HepG2 (cell line): ENCODE data around the gene CAPN11. TPM values are rescaled to one million over a fixed set of nuclear protein-coding genes. Genes with fewer than 3 reads are reported as not detected.
A peak's percentile ranks its signal among the peaks of the same experiment; 100 is the strongest.

Experiments used
- AGO2 ChIP-seq: fragments of 200-400 bp; formaldehyde crosslinking; optimal IDR thresholded peaks from 2 replicates; pipeline ENCODE3; 2017; ENCODE audit warnings: mild to moderate bottlenecking, low read depth, low read length, moderate library complexity
- ATF7 ChIP-seq, 2 experiments: fragments of 450-650 bp in 1 of 2; sonication (generic) in 1 of 2; formaldehyde crosslinking in 1 of 2; IDR thresholded peaks; 2 replicates each; pipeline versions ENCODE4 v1.4.0 to v1.6.1; 2016 to 2020; ENCODE audit warnings: antibody characterized with exemption in 1 of 2, mild to moderate bottlenecking in 1 of 2, missing genetic modification reagents in 1 of 2
- BRD4 ChIP-seq: sonication (generic); formaldehyde crosslinking; IDR thresholded peaks from 2 replicates; pipeline ENCODE4 v1.4.0; 2020; ENCODE audit warnings: missing genetic modification reagents
- GZF1 ChIP-seq: sonication (generic); formaldehyde crosslinking; IDR thresholded peaks from 2 replicates; pipeline ENCODE4 v1.5.1; 2020; ENCODE audit warnings: mild to moderate bottlenecking, missing genetic modification reagents
- MEIS1 ChIP-seq: sonication (generic); formaldehyde crosslinking; IDR thresholded peaks from 2 replicates; pipeline ENCODE4 v1.9.0; 2021; ENCODE audit warnings: mild to moderate bottlenecking, missing genetic modification reagents, moderate library complexity, borderline replicate concordance
- MZF1 ChIP-seq: sonication (generic); formaldehyde crosslinking; IDR thresholded peaks from 2 replicates; pipeline ENCODE4 v1.8.1; 2023; ENCODE audit warnings: mild to moderate bottlenecking, missing genetic modification reagents, borderline replicate concordance
- PHF8 ChIP-seq: sonication (generic); formaldehyde crosslinking; IDR thresholded peaks from 2 replicates; pipeline ENCODE4 v1.5.0; 2020; ENCODE audit warnings: missing genetic modification reagents
- TARDBP ChIP-seq: sonication (generic); formaldehyde crosslinking; IDR thresholded peaks from 2 replicates; pipeline ENCODE4 v1.8.0; 2022; ENCODE audit warnings: mild to moderate bottlenecking, missing genetic modification reagents
- ZNF17 ChIP-seq: sonication (generic); formaldehyde crosslinking; IDR thresholded peaks from 2 replicates; pipeline ENCODE4 v1.5.0; 2020; ENCODE audit warnings: mild to moderate bottlenecking, missing genetic modification reagents
- ZNF180 ChIP-seq: sonication (generic); formaldehyde crosslinking; IDR thresholded peaks from 2 replicates; pipeline ENCODE4 v1.4.0; 2020; ENCODE audit warnings: low read depth, missing genetic modification reagents, borderline replicate concordance
- ZNF354B ChIP-seq: sonication (generic); formaldehyde crosslinking; IDR thresholded peaks from 2 replicates; pipeline ENCODE4 v1.8.0; 2022; ENCODE audit warnings: mild to moderate bottlenecking, missing genetic modification reagents
- ZNF441 ChIP-seq: sonication (generic); formaldehyde crosslinking; IDR thresholded peaks from 2 replicates; pipeline ENCODE4 v1.7.0; 2021; ENCODE audit warnings: missing genetic modification reagents, borderline replicate concordance
- ZNF607 ChIP-seq: sonication (generic); formaldehyde crosslinking; IDR thresholded peaks from 2 replicates; pipeline ENCODE4 v1.5.1; 2020; ENCODE audit warnings: missing genetic modification reagents, mild to moderate bottlenecking, borderline replicate concordance
- ZNF792 ChIP-seq: IDR thresholded peaks from 2 replicates; pipeline ENCODE4 v1.6.1; 2016
- polyA plus RNA-seq, 8 experiments: library from polyadenylated mRNA; depleted of rRNA in 3 of 8; stranded (reverse) in 7 of 8; unstranded in 1 of 8; fragments of >200 nt; fragmentation: Illumina TruSeq in 4 of 8; extraction: Trizol in 4 of 8; gene quantifications; 2 replicates each; pipeline versions ENCODE4 v1.2.1 to v1.2.3, GENCODE V29; 2011 to 2016; ENCODE audit warnings: low read depth in 4 of 8, missing spikeins in 1 of 8, mixed read lengths in 1 of 8; ENCODE audit not compliant: insufficient read depth in 1 of 8
- total RNA-seq, 5 experiments: library from RNA; depleted of rRNA; stranded (reverse); fragments of >200 nt; fragmentation: Illumina TruSeq; extraction: Trizol; gene quantifications; 2 replicates each; pipeline ENCODE4 v1.2.3, GENCODE V29; 2016; ENCODE audit warnings: low read depth in 1 of 5
- TF ChIP-seq, protein P1 (sequence below): sonication (generic); formaldehyde crosslinking; IDR thresholded peaks from 2 replicates; pipeline ENCODE4 v1.5.0; 2020; ENCODE audit warnings: missing genetic modification reagents
- TF ChIP-seq, protein P2 (sequence below): sonication (generic); formaldehyde crosslinking; IDR thresholded peaks from 2 replicates; pipeline ENCODE4 v1.8.1; 2023; ENCODE audit warnings: mild to moderate bottlenecking, missing genetic modification reagents
- TF ChIP-seq, protein P3 (sequence below): sonication (generic); formaldehyde crosslinking; IDR thresholded peaks from 2 replicates; pipeline ENCODE4 v1.8.1; 2023; ENCODE audit warnings: mild to moderate bottlenecking, missing genetic modification reagents, borderline replicate concordance
- TF ChIP-seq, protein P4 (sequence below): sonication (generic); formaldehyde crosslinking; IDR thresholded peaks from 2 replicates; pipeline ENCODE4 v1.5.1; 2020; ENCODE audit warnings: mild to moderate bottlenecking, missing genetic modification reagents, moderate library complexity
- TF ChIP-seq, protein P5 (sequence below): sonication (generic); formaldehyde crosslinking; IDR thresholded peaks from 2 replicates; pipeline ENCODE4 v1.5.0; 2020; ENCODE audit warnings: missing genetic modification reagents
- TF ChIP-seq, protein P6 (sequence below): sonication (generic); formaldehyde crosslinking; IDR thresholded peaks from 2 replicates; pipeline ENCODE4 v1.4.0; 2020; ENCODE audit warnings: missing genetic modification reagents

The CAPN11 gene
- total and polyA plus RNA-seq, 2 of the 13 experiments (the other 11 are each of a cell fraction or from before 2014, with no cell fraction given), result 0.07 to 0.11 TPM

DNA sequence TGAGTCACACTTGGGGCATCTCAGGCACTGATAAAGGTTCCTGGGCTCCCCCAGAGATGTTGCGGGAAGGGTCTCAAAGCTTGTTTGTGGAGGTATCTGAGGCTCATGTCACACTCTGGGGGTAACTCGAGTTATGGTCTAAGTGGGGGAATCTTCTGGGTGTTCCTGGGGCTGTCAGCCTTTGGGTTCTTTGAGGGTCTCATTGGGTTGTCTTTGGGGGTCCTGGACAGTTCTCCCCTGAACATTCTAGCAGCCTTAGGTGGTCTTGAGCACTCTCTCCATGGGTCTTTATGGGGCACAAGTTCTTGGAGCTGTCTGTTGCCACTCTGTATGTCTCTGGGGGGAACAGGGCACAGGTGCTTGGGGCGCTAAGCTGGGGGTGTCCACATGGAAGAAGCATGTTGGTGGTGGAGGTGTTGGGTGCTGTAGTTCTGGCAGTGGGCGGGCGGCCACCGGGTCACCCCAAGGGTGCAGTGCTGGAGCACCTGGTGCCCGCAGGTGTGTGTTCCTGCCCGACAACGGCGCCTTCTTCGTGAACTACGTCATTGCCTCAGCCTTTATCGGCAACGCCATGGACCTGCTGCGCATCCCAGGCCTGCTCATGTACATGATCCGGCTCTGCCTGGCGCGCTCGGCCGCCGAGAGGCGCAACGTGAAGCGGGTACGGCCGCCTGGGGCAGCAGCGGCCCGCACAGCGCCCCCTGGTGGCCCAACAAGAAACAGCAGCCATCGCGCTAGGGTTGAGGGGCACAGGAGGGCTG is 7.1 kb upstream of the CAPN11 start (continued):
- TF ChIP-seq, protein P1, sequence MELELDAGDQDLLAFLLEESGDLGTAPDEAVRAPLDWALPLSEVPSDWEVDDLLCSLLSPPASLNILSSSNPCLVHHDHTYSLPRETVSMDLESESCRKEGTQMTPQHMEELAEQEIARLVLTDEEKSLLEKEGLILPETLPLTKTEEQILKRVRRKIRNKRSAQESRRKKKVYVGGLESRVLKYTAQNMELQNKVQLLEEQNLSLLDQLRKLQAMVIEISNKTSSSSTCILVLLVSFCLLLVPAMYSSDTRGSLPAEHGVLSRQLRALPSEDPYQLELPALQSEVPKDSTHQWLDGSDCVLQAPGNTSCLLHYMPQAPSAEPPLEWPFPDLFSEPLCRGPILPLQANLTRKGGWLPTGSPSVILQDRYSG (CRISPR knock-in tag), result no peak
- TF ChIP-seq ATF7 (IDR thresholded peaks at IDR 0.05), result no peak
- TF ChIP-seq ATF7 (CRISPR knock-in tag; IDR thresholded peaks at IDR 0.05), result 0 out of 2 replicates have a peak, but pooled peaks have one; percentile 37
- peak; percentile 45; the same call in 1 of the 2 replicates for TF ChIP-seq ZNF792 (CRISPR knock-in tag)
- TF ChIP-seq PHF8, result no peak
- TF ChIP-seq ZNF180, result no peak
- TF ChIP-seq, protein P2, sequence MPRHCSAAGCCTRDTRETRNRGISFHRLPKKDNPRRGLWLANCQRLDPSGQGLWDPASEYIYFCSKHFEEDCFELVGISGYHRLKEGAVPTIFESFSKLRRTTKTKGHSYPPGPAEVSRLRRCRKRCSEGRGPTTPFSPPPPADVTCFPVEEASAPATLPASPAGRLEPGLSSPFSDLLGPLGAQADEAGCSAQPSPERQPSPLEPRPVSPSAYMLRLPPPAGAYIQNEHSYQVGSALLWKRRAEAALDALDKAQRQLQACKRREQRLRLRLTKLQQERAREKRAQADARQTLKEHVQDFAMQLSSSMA (CRISPR knock-in tag), result no peak
- TF ChIP-seq ZNF441, result no peak
- TF ChIP-seq ZNF17, result no peak
- 0 out of 2 replicates have a peak, but pooled peaks have one; percentile 45 for TF ChIP-seq ZNF607 (CRISPR knock-in tag)
- TF ChIP-seq ZNF354B, result peak; percentile 89; the same call in 1 of the 2 replicates
- peak; percentile 87 for TF ChIP-seq TARDBP (CRISPR knock-in tag)
- TF ChIP-seq MEIS1, result peak; percentile 32; the same call in 1 of the 2 replicates
- TF ChIP-seq BRD4 (CRISPR knock-in tag), result 0 out of 2 replicates have a peak, but pooled peaks have one; percentile 17
- TF ChIP-seq, protein P3, sequence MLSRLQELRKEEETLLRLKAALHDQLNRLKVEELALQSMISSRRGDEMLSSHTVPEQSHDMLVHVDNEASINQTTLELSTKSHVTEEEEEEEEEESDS (CRISPR knock-in tag), result peak; percentile 67; the same call in 1 of the 2 replicates
- TF ChIP-seq, protein P4, sequence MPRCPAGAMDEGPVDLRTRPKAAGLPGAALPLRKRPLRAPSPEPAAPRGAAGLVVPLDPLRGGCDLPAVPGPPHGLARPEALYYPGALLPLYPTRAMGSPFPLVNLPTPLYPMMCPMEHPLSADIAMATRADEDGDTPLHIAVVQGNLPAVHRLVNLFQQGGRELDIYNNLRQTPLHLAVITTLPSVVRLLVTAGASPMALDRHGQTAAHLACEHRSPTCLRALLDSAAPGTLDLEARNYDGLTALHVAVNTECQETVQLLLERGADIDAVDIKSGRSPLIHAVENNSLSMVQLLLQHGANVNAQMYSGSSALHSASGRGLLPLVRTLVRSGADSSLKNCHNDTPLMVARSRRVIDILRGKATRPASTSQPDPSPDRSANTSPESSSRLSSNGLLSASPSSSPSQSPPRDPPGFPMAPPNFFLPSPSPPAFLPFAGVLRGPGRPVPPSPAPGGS, result 0 out of 2 replicates have a peak, but pooled peaks have one; percentile 42
- no peak for TF ChIP-seq MZF1 (CRISPR knock-in tag)
- TF ChIP-seq, protein P5, sequence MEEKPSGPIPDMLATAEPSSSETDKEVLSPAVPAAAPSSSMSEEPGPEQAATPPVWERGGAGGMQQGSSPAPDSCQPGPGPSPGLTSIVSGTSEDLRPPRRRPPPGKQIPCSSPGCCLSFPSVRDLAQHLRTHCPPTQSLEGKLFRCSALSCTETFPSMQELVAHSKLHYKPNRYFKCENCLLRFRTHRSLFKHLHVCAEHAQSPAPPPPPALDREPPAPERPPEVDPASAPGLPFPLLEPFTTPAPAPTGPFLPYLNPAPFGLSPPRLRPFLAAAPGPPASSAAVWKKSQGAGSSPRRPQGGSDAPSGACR (CRISPR knock-in tag), result 0 out of 2 replicates have a peak, but pooled peaks have one; percentile 27
- TF ChIP-seq GZF1 (CRISPR knock-in tag), result no peak
- TF ChIP-seq, protein P6, sequence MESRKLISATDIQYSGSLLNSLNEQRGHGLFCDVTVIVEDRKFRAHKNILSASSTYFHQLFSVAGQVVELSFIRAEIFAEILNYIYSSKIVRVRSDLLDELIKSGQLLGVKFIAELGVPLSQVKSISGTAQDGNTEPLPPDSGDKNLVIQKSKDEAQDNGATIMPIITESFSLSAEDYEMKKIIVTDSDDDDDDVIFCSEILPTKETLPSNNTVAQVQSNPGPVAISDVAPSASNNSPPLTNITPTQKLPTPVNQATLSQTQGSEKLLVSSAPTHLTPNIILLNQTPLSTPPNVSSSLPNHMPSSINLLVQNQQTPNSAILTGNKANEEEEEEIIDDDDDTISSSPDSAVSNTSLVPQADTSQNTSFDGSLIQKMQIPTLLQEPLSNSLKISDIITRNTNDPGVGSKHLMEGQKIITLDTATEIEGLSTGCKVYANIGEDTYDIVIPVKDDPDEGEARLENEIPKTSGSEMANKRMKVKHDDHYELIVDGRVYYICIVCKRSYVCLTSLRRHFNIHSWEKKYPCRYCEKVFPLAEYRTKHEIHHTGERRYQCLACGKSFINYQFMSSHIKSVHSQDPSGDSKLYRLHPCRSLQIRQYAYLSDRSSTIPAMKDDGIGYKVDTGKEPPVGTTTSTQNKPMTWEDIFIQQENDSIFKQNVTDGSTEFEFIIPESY (CRISPR knock-in tag), result peak; percentile 100
- TF ChIP-seq AGO2, result peak; percentile 27
